Dedifferentiated amniotic fluid mesenchymal stem cell (primary cell): ENCODE results near the gene PPEF1.

Source experiments
- DNase-seq: peaks from one replicate; pipeline ENCODE4 v3.0.0-alpha.2; 2016; ENCODE audit errors: extremely low spot score

PPEF1 gene, protein sequence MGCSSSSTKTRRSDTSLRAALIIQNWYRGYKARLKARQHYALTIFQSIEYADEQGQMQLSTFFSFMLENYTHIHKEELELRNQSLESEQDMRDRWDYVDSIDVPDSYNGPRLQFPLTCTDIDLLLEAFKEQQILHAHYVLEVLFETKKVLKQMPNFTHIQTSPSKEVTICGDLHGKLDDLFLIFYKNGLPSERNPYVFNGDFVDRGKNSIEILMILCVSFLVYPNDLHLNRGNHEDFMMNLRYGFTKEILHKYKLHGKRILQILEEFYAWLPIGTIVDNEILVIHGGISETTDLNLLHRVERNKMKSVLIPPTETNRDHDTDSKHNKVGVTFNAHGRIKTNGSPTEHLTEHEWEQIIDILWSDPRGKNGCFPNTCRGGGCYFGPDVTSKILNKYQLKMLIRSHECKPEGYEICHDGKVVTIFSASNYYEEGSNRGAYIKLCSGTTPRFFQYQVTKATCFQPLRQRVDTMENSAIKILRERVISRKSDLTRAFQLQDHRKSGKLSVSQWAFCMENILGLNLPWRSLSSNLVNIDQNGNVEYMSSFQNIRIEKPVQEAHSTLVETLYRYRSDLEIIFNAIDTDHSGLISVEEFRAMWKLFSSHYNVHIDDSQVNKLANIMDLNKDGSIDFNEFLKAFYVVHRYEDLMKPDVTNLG

DNA sequence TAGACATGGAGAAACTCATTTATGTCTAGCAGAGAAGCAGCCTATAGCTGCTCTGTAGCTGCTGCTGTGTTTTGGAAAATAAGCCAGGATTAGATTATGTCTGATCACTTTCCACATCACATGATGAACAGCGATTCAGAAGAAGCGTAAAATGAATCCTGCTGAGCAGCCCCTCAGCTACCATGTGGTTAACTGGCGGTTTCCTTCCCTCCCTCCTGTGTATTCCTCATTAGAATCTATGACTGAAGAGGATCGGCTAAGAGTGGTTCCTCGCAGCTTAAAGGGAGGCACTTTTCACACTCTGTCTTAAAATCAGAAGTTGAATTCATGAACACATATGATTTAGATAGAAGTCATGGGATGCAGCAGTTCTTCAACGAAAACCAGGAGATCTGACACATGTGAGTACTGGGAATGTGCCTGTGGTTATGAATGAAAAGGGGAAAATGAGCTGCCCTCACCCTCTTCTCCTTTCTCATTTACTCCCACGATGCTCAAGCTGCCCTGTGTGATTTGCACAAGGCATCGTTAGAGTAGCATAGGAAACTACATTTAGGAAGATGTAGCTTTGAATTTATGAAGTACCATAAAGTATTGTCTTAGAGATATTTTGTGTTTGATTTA is at the start of gene PPEF1:
Gene PPEF1 (plus strand): TSS at position 220 of the 624 bp plus-strand sequence. CDS start 136 bp downstream, at position 356.
- no peak for DNase-seq

DNA sequence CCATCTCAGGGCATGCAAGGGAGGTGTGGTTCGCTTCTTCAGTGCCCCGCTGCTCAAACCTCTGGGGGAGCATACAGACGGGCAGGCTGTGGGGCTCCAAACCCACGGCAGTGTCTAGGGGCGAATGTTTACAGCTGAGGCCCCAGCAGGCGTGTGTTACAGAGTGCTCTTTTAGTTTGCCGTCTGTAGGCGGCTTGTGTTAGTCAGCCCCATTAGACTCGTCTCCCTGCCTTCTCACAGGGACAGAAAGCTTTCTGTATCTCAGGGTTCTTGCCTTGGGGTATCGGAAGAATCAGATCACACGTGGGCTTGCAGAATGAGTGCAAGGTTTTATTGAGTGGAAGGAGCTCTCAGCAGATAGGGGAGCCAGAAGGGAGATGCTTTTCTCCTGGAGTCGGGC is 46.2 kb upstream of the PPEF1 start:
- DNase-seq: no peak

DNA sequence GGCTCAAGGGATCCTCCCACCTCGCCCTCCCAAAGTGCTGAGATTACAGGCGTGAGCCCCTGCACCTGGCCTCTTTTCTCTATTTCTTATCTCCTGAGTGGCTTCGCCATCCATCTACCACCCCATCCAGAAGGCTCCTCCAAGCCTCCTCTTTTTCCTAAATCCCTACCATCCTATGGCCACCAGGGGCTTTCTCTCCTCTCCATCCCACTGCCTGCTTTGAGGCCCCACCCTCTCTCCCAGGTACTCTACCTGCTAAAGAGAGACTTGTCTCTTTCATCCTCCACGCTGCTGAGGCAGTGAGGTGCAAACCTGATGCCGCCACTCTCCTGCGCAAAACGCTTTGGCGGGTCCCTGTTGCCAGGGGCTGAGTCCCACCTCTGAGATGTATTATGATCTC is 42.5 kb upstream of the PPEF1 start:
- DNase-seq: no peak

DNA sequence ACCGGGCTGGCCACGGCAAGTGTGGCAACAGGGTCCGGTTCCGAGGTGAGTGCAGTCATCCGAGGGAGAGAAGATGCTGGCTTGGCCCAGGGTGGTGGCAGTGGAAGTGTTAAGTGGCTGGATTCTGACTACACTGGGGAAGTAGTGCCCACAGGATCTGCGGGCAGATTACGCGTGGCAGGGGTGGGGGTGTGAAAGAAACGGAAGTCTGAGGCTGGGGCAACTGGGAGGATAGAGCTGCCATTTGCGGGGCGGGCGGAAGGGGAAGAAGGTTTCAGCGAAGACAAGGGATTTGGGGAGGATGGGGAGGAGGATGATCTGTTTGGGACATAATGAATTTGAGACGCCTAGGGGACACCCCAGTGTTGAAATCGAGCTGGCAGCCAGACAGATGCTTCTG is 40.8 kb upstream of the PPEF1 start:
- no peak for DNase-seq

DNA sequence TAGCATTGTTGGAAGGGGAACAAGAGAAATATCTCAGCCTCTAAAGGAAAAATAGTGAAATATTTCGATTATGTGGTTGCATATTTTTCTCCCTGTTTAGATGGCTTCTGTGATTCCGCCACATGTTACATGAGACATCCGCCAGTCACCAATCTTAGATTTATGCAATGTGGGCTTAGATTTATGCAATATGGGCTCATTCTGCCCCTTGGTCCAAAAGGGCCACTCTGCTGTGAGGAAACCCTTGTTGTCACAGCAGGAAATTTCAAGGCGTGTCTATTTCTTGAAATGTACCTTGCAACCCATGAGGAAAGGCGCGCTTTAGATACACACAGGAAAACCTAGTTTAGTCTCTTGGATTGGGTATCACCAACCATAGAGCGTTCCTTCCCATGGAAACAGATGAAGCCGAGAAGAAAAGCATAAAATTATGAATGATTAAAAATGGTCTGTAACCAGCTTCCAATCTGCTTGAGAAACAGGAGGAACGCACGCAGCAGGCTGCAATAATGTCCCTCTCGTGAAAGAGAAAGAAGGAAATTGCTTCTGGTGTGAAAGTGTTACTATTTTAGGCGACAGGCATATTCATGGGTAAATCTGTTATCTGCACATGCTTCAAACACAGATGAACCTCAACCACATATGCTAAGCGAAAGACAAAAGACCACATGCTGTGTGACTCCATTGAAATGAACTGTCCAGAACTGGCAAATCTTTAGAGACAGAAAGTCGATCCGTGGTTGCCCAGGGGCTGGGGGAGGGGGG is 39.2 kb upstream of the PPEF1 start:
- DNase-seq: no peak

DNA sequence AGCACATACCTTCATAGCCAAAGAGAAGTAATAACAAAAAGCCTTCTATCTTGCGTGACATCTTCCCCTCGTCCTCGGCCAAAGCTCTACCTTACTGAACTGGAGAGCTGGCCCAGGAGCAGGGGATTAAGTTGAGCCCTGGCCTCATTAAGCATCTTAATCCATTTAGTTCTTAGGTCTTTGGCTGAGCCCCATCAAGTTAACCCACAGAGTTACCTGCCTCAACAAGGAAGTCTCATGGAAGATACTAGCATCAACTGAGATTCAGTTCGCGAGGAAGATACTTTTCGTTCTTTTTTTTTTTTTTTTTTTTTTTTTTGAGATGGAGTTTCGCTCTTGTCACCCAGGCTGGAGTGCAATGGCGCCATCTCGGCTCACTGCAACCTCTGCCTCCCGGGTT is 35.4 kb upstream of the PPEF1 start, which contains the start of gene RS1:
Gene RS1 (minus strand): TSS at position 101 of the 400 bp plus-strand sequence. CDS start 40 bp downstream, at position 61.
- no peak for DNase-seq

DNA sequence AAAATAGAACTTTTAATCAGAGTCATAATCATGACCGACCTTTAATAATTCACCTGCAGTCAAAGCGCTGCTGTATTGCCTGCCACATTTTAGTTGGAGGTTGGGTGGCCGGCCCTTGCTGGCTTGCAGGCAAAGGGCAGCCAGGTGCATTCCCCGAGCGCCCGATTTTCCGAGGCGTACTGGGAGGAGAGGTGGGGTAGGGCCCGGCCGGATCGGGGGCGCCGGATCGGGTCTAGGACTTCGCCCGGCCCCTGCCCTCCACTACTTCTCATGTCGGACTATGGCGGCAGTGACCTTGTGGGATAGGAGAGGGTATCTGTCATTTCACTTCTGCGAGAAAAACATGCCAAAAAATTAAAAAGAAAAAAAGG is 33.0 kb upstream of the PPEF1 start:
- DNase-seq: no peak

DNA sequence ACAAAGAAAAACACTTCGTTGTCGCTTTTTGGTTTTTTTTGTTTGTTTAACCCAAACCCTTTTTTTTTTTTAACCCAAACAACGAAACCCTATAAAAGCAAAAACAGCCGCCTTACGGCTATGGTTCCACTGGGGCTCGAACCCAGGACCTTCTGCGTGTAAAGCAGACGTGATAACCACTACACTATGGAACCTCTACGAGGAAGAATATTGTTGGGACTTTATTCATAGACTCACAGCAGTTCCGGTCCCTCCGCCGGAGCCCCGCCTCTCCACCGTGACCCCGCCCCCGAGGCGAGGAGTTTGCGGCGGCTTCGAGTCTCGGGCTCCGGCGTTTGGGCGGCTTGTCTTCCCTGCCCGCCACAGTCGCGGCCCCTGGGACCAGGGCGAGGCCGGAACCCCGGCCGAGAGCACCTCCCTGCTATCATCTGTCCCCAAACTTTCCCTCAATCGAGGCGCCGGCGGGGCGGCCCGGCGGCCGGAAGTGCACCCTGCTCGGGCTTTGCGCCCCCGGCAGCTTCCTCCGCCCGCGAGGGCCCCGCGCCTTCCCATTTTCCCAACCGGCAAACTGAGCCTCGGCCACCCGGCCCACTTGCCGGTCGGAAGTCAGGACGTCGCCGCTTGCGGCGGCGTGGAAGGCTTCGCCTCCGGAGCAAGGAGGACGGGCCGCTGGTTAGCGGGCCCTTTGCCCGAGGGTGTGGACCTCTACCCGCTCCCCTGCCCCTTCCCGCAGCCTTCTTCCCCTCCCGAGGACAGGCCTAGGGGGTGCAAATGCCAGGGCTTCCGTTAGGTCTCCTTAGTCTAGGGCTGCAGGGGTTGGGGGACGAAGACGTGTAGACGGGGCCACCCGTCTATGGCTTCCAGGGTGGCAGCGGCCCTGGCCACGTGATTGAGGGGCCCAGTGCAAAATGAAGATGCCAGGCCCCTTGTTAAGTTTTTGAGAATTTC is 32.4 kb upstream of the PPEF1 start:
- DNase-seq: peak; percentile 64

DNA sequence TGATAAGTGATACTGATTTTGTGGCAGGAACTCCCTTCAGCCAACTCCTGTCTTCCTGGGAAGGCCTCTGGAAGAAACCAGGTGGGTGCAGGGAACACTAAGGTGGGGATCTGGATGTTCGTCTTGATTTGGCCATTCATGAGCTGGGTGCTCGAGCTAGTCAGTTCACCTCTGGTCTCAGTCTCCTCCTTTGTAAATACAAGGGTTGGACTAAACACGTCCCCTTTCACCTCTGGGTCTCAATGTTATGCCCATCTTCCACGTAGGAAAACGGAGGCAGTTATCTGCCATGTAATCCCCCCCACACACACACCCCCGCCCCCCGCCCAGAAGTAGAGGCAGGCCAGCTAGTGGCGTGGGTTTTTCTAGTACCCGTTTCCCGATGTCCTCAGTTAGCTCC is 31.4 kb upstream of the PPEF1 start:
- DNase-seq: no peak

DNA sequence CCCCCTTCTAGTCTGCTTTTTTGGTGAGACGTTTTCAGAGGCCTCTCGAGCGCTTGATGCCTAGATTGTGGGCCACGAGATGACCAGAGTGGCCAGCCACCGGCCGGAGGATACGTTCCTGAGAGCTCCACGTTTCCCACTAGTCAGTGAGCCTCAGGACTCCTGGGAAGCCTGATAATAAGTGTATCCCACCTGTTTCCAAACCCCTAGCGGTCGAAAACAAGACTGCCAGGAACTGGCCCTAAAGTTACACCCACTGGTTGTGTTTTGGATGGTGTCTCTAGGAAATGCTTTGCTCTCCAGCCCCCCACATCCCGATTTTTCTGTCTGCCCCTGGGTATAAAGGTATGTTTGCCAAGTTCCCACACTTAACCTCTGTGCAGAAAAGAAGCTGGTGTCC is 31.0 kb upstream of the PPEF1 start:
- DNase-seq: no peak

DNA sequence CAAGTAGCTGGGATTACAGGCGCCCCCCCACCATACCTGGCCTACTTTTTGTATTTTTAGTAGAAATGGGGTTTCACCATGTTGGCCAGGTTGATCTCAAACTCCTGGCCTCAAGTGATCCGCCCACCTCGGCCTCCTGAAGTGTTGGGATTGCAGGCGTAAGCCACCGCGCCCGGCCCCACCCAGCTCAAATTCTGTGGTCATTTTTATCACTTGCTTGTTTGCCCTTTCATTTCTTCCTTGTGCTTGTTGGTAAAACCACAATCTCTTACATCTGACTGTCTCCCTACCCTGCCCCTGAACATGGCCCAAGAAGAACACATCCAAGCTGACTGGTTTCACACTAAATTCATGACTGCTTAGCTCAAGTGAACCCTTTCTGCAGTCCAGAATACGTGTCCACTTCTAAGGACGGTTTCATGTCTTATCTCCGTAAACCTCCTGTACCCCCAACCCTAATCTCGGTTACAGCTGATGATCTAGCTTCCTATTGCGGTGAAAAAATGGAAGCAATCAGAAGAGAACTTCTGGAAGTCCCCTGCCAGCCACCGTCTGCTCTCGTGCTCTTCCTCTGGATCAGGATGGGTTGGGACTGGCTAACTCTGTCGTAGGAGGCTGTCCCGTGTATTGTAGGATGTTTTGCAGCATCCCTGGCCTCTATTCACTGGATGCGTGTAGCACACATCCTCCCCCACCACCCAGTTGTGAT is 30.1 kb upstream of the PPEF1 start:
- DNase-seq: no peak

DNA sequence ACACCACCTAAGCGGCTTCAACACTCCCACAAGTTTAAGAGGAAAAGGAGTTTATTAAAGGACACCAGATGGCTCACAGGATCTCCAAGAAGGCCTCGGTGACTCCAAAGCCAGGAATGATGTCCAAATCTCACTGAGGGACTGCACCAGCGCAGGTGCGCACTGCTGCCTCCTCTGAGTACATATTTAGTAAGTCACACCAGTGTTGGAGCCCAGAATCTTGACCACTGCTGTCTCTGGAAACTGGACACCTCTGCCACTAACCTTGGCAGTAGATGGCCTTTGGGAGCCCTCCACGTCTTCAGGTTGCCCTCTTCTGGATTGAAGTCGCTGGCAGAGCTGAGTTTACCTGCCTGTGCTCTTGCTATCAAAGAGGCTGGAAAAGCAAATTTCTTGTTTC is 25.4 kb upstream of the PPEF1 start:
- DNase-seq: no peak

DNA sequence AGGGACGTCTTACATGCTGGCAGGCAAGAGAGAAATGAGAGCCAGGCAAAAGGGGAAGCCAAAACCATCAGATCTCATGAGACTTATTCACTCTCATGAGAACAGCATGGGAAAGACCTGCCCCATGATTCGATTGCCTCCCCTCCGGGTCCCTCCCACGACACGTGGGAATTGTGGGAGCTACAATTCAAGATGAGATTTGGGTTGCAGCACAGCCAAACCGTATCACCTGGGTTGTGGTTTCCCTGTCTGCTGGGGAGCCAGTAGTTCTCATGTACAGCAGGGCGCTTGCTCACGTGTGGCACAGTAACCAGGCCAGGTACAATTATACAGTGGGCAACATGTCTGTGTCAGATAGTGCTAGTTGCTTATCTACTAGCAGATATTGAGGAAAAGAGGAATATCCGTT is 24.5 kb upstream of the PPEF1 start:
- DNase-seq: no peak

DNA sequence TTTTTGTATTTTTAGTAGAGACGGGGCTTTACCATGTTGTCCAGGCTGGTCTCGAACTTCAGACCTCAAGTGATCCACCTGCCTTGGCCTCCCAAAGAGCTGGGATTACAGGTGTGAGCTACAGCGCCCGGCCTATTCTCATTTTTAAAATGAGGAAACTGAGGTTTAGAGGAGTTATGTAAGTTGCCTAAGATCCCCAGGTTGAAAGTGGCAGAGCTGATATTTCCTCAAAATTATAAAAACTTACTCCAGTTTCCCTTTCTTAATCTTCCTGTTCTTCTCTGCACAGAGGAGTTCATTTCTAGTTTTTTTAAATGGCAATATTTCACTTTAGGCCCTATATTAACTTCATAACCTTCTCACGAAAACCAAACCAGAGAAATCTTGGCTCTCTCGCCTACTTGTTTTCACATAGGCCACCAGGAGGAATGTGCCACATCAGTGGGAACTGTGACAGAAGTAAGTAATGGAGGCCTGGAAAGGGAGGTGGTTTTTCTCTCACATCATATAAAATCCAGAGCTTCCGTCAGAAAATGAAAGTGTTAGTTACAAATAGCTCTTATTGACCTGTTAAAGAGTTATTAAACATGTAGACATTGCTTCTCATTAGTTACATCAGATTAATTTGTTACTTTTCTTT is 19.5 kb upstream of the PPEF1 start:
- no peak for DNase-seq

DNA sequence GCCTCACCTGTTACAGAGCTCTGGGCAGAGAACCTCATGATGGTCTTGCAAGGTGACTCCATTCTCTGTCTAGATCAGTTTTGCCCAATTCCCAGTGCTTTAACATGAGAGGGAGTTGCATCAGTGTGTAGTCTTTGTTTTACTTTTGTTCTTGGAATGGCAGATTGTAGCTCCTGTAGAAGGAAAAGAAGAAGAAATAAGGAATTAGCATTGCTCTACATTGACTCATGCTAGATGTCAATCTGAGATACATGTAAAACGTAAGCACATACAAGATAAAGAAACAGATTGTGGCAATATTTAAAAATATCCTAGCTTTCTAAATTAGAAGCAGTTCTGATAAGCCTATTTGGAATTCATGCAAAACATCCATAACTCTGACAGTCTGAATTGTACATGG is 16.0 kb upstream of the PPEF1 start:
- no peak for DNase-seq

DNA sequence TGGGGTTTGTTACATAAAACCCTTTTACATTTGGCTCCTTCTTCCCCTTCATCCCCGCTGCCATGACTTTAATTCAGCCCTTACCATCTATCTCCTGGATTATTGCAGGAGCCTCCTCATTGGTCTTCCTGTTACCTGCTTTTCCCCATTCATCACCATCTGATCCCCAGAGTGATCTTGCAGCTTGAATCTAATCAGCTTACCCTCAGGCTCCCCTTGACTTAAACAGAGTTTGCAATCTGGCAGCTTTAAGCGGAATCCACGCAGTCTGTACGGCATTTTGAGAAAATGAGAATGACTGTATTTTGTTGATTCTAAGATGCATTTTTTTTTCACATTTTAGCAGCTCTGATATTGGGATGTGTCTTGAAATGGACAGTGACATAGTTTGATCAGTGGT is 14.9 kb upstream of the PPEF1 start:
- DNase-seq: no peak

DNA sequence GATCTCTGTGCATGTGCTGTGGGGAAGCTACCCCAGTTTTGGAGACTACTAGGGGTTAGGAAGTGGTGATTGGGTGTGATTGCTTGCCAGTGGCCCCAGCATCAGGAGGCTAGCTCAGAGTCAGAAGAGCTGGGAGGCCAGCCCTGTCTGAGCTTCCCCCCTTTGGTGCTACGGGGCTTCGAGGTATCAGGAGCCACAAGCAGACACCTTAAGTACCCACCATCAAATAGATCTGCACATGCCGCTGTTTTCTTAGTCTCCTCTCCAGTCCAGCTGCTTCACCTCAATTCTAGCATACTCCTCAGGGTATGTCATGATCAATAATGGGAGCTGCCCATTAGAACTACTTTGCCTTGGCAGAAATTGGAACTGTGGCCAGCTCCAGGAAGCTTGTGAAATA is 10.8 kb upstream of the PPEF1 start:
- DNase-seq: no peak

DNA sequence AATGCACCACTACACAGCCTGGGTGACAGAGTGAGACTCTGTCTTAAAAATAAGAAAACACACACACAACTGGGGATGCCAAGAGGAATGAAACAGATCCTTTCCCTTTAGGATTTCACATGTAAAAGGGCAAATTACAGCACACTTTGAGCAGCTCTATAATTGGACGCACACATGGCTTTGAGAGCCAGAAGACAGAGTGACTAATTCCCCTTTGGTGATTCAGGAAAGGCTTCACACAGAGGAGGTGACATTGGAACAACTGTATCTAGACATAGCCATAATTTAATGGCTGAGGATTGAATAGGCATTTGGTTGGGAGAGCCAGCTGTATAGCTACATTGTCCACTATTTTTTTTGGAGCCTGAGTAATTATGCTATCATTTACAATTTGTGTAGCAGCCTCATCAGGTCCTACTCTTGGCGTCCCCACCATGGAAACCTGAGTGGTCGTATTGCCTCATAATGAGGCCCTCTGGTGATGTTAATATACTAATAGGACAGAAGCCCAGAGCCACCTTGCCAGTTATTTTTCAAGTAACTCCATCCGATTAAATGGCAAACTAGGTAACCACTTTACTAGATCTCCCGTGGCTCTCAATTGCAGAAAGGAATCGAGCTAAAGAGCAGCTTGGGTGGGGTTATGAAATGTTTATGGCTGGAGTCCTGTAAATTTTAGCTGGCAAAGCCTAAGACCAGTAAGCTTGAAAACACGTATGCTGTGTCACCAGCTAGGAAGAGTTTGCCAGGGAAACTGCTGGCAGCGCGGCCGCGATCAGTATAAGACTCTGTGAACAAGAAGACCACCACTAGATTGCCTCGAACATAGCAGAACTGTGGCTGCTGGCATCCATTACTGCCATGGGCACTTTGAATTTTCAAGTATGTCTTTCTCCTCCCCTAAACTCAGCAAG is 8.5 kb upstream of the PPEF1 start:
- no peak for DNase-seq
